ENCODE data around the gene AATF. TPM values are rescaled to one million over a fixed set of nuclear protein-coding genes. Genes with fewer than 3 reads are reported as not detected.

AATF gene
- total and polyA plus RNA-seq, 2 donors (not counting 1 experiment from before 2014, with no cell fraction given), result 23.9 to 54.8 TPM

GRCh38 chr17:37089956-37090355 is 141.2 kb downstream of the AATF start:
- CTCF ChIA-PET, result no interaction called here

GRCh38 chr17:37090941-37091340 is 142.2 kb downstream of the AATF start:
- CTCF ChIA-PET, result no interaction called here
- Histone ChIP-seq H3K36me3 (replicated peaks in 1 of 2; ENCODE audit: control extremely low read depth in 1 of 2, control insufficient read depth in 1 of 2, extremely low read depth in 1 of 2, insufficient read depth in 2 of 2, low read length in 1 of 2) (peaks cover 5 to 19% of the 10 kb centered on the region in 2 experiments), H4K20me1 (ENCODE audit: control insufficient read depth, insufficient read depth, low read length, poor library complexity, severe bottlenecking) (no peaks in the 10 kb centered on the region), H3K27ac (ENCODE audit: low read length in 2 of 2) (no peak overlapping the region), H3K9ac (ENCODE audit: low read length) (no peak overlapping the region), H3K27me3 (replicated peaks in 1 of 4; ENCODE audit: control extremely low read depth in 1 of 4, control insufficient read depth in 3 of 4, insufficient read depth in 4 of 4, low read length in 3 of 4) (no peaks in the 10 kb centered on the region), H3K4me2 (replicated peaks; ENCODE audit: low read depth, low read length, poor library complexity, severe bottlenecking) (no peak overlapping the region), H3K9me3 (ENCODE audit: control extremely low read depth in 1 of 3, control insufficient read depth in 2 of 3, insufficient read depth in 1 of 3, low read length in 2 of 3) (no peaks in the 10 kb centered on the region), H3K4me3 (ENCODE audit: control extremely low read depth in 1 of 5, extremely low read depth in 1 of 5, insufficient read depth in 1 of 5, low read depth in 2 of 5, low read length in 4 of 5) (no peak overlapping the region), H3K4me1 (ENCODE audit: control insufficient read depth in 2 of 2, insufficient read depth in 2 of 2, low read length in 2 of 2) (peaks cover 5 to 10% of the 10 kb centered on the region in 2 donors), H3K79me2 (ENCODE audit: control insufficient read depth, insufficient read depth, low read length) (no peaks in the 10 kb centered on the region), H2AFZ (ENCODE audit: insufficient read depth, low read depth, low read length, poor library complexity, severe bottlenecking) (no peak overlapping the region)
- H3K27me3 Mint-ChIP-seq, result no peaks in the 10 kb centered on the region
- H3K4me3 Mint-ChIP-seq, result no peak overlapping the region
- 100% methylated on average over 1 of the region's 3 CpGs for WGBS (ENCODE audit: insufficient coverage)
- no peak for DNase-seq
- peaks cover 11% of the 10 kb centered on the region for H3K4me1 Mint-ChIP-seq
- ATAC-seq (ENCODE audit: low read depth), result no peak
- POLR2A ChIA-PET, result no interaction called here
- no peaks in the 10 kb centered on the region for H3K9me3 Mint-ChIP-seq (ENCODE audit: insufficient read depth)
- intact Hi-C loops (cut with micrococcal nuclease), result no loop called here
- no peak overlapping the region for H3K27ac Mint-ChIP-seq
- TF ChIP-seq CTCF (IDR thresholded peaks at IDR 0.05) (no peak), EZH2 (IDR thresholded peaks at IDR 0.05; ENCODE audit: borderline replicate concordance, insufficient read depth, low read depth, low read length, poor library complexity, severe bottlenecking) (no peak)

More at GRCh38 chr17:37089956-37090355, 141.2 kb downstream of the AATF start:
- WGBS (ENCODE audit: insufficient coverage), result 20% methylated on average over 2 of the region's 7 CpGs
- H3K27ac Mint-ChIP-seq, result peak overlapping the region; percentile 62
- ATAC-seq (ENCODE audit: low read depth), result no peak
- intact Hi-C loops (cut with micrococcal nuclease), result no loop called here
- H3K27me3 Mint-ChIP-seq, result no peaks in the 10 kb centered on the region
- Histone ChIP-seq H3K9me3 (ENCODE audit: control extremely low read depth in 1 of 3, control insufficient read depth in 2 of 3, insufficient read depth in 1 of 3, low read length in 2 of 3) (no peaks in the 10 kb centered on the region), H3K4me3 (ENCODE audit: control extremely low read depth in 1 of 5, extremely low read depth in 1 of 5, insufficient read depth in 1 of 5, low read depth in 2 of 5, low read length in 4 of 5) (no peak overlapping the region), H4K20me1 (ENCODE audit: control insufficient read depth, insufficient read depth, low read length, poor library complexity, severe bottlenecking) (no peaks in the 10 kb centered on the region), H2AFZ (ENCODE audit: insufficient read depth, low read depth, low read length, poor library complexity, severe bottlenecking) (peak overlapping the region; percentile 16), H3K27me3 (replicated peaks in 1 of 4; ENCODE audit: control extremely low read depth in 1 of 4, control insufficient read depth in 3 of 4, insufficient read depth in 4 of 4, low read length in 3 of 4) (no peaks in the 10 kb centered on the region), H3K36me3 (replicated peaks in 1 of 2; ENCODE audit: control extremely low read depth in 1 of 2, control insufficient read depth in 1 of 2, extremely low read depth in 1 of 2, insufficient read depth in 2 of 2, low read length in 1 of 2) (peaks cover 5 to 18% of the 10 kb centered on the region in 2 experiments), H3K27ac (ENCODE audit: low read length in 2 of 2) (peak overlapping the region; percentile 35 to 37), H3K79me2 (ENCODE audit: control insufficient read depth, insufficient read depth, low read length) (no peaks in the 10 kb centered on the region), H3K4me1 (ENCODE audit: control insufficient read depth in 2 of 2, insufficient read depth in 2 of 2, low read length in 2 of 2) (peaks cover 5 to 10% of the 10 kb centered on the region in 2 donors), H3K9ac (ENCODE audit: low read length) (no peak overlapping the region), H3K4me2 (replicated peaks; ENCODE audit: low read depth, low read length, poor library complexity, severe bottlenecking) (no peak overlapping the region)
- no peak for TF ChIP-seq CTCF (IDR thresholded peaks at IDR 0.05)
- TF ChIP-seq EZH2 (IDR thresholded peaks at IDR 0.05; ENCODE audit: borderline replicate concordance, insufficient read depth, low read depth, low read length, poor library complexity, severe bottlenecking), result no peak
- POLR2A ChIA-PET, result no interaction called here
- peak; percentile 33 for DNase-seq
- no peaks in the 10 kb centered on the region for H3K9me3 Mint-ChIP-seq (ENCODE audit: insufficient read depth)
- peaks cover 11% of the 10 kb centered on the region for H3K4me1 Mint-ChIP-seq
- H3K4me3 Mint-ChIP-seq, result no peak overlapping the region

Measured in B cell (primary cell).